Mucosa of gallbladder (tissue), 1 donor: Measurements from ENCODE around the gene PKNOX1. TPM values are rescaled to one million over a fixed set of nuclear protein-coding genes. Genes with fewer than 3 reads are reported as not detected.
"Not testable (repeated sequence)": the region's sequence is repeated elsewhere in the genome, so short reads cannot be mapped to it uniquely, and the experiment has no call there.

Source experiments
- DNase-seq: peaks from one replicate; pipeline ENCODE4 v3.0.0-alpha.2; 2020; ENCODE audit warnings: low spot score
- total RNA-seq: library from RNA; stranded (reverse); gene quantifications from one replicate; pipeline ENCODE4 v1.2.1, GENCODE V29; 2021
- donor health status: DM: no; HTN: no; CAD: no.

Gene PKNOX1
- total RNA-seq, 1 donor from 2014 or later, result 21.7 TPM

- DNase-seq, result not testable (repeated sequence)
Measured at GRCh38 chr21:43045876-43046821, 71.8 kb downstream of the PKNOX1 start.

GRCh38 chr21:43053112-43053511, 78.8 kb downstream of the PKNOX1 start:
- DNase-seq, result not testable (repeated sequence)

GRCh38 chr21:43062955-43063664, 88.7 kb downstream of the PKNOX1 start:
- not testable (repeated sequence) for DNase-seq

- DNase-seq, result not testable (repeated sequence)
Measured at GRCh38 chr21:43064265-43064917, 90.0 kb downstream of the PKNOX1 start.

GRCh38 chr21:43065991-43066390, 91.6 kb downstream of the PKNOX1 start:
- not testable (repeated sequence) for DNase-seq

GRCh38 chr21:43066690-43067089, 92.3 kb downstream of the PKNOX1 start:
- DNase-seq, result not testable (repeated sequence)

GRCh38 chr21:43068065-43068464, 93.7 kb downstream of the PKNOX1 start:
- not testable (repeated sequence) for DNase-seq

GRCh38 chr21:43069682-43070081, 95.3 kb downstream of the PKNOX1 start:
- DNase-seq, result not testable (repeated sequence)

- DNase-seq, result not testable (repeated sequence)
Measured at GRCh38 chr21:43072742-43073141, 98.4 kb downstream of the PKNOX1 start.

- DNase-seq, result not testable (repeated sequence)
Measured at GRCh38 chr21:43074401-43075169, 100.2 kb downstream of the PKNOX1 start.

- not testable (repeated sequence) for DNase-seq
Measured at GRCh38 chr21:43075170-43076022, 101.0 kb downstream of the PKNOX1 start, which contains the start of gene CBS. Gene CBS, minus strand, starts transcription at chr21:43075835. Its CDS starts 3,642 bp downstream, at chr21:43072193.

- not testable (repeated sequence) for DNase-seq
Measured at GRCh38 chr21:43076023-43076637, 101.8 kb downstream of the PKNOX1 start.

GRCh38 chr21:43076643-43077042, 102.3 kb downstream of the PKNOX1 start:
- DNase-seq, result not testable (repeated sequence)

GRCh38 chr21:43082587-43083300, 108.4 kb downstream of the PKNOX1 start:
- DNase-seq, result not testable (repeated sequence)

Other genes with a start within 250 kb of the PKNOX1 start
- 14.8 TPM for gene WDR4, start 95.0 kb upstream of the PKNOX1 start, total RNA-seq
- 37.5 TPM for gene NDUFV3, start 81.3 kb upstream of the PKNOX1 start, total RNA-seq
- gene ERVH48-1, start 48.9 kb upstream of the PKNOX1 start, total RNA-seq, result not detected
- 8.5 TPM for gene CBS, start 101.3 kb downstream of the PKNOX1 start, total RNA-seq
- 18.0 TPM for gene U2AF1, start 133.0 kb downstream of the PKNOX1 start, total RNA-seq
- gene CRYAA, start 194.4 kb downstream of the PKNOX1 start, total RNA-seq, result not detected